ENCODE data around the gene ELF1.

Gene ELF1

DNA sequence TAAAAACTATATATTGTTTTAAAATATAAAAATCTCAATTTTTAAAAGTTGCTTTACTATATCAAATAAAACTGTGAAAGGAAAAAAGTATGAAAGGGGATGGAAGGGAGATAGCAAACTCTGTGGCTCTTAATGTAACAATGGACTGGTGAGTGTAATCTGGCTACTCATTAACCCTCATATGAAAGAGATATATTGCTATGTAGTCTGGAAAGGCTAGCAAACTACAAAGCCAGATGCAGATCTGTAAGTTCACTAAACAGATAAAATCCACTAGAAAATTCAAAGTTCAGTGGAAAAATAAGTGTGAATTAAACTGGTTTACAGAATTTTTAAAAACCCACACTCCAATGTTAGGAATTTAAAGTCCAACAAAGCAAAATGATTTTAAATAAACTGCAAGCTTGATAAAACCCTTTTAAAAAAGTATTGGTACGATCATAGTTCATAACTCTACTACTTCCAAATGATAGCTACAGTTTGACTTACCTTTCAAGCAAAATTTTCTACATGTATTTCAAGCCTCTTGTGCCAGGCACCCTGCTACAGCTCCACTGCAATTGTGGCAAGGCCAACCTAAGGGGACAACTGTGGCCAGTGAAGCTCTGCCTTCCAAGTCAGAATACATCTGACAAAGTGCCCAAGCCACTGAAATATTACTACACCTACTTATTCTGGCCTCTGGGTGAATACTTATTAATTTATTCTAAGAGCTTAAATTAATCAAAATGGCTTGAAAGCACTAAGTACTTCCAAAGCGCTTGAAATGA lies 647 bp upstream of the ELF1 start:
- Histone ChIP-seq H3K27ac (ENCODE audit: low read depth, low read length, poor library complexity, severe bottlenecking) (peak overlapping the region; percentile 95), H2AFZ (ENCODE audit: low read length) (no peak overlapping the region), H3K4me2 (ENCODE audit: low read length) (peak overlapping the region; percentile 57), H3K79me2 (ENCODE audit: insufficient read depth, low read length) (peaks cover 78% of the 10 kb centered on the region), H3K9ac (ENCODE audit: low read length) (peak overlapping the region; percentile 83), H3F3A (ENCODE audit: insufficient read depth, low read length) (no peaks in the 10 kb centered on the region), H3K9me3 (ENCODE audit: low read length) (no peaks in the 10 kb centered on the region), H3K9me2 (ENCODE audit: low read depth, low read length) (no peaks in the 10 kb centered on the region), H3K4me1 (ENCODE audit: insufficient read depth, low read length, severe bottlenecking) (peaks cover 57% of the 10 kb centered on the region), H3K4me3 (ENCODE audit: low read depth, low read length, poor library complexity, severe bottlenecking) (peak overlapping the region; percentile 75), H4K20me1 (ENCODE audit: insufficient read depth, low read length) (no peaks in the 10 kb centered on the region), H3K27me3 (ENCODE audit: insufficient read depth, low read length) (no peaks in the 10 kb centered on the region), H3K36me3 (ENCODE audit: insufficient read depth, low read length) (peaks cover 22% of the 10 kb centered on the region)
- TF ChIP-seq, protein P1, sequence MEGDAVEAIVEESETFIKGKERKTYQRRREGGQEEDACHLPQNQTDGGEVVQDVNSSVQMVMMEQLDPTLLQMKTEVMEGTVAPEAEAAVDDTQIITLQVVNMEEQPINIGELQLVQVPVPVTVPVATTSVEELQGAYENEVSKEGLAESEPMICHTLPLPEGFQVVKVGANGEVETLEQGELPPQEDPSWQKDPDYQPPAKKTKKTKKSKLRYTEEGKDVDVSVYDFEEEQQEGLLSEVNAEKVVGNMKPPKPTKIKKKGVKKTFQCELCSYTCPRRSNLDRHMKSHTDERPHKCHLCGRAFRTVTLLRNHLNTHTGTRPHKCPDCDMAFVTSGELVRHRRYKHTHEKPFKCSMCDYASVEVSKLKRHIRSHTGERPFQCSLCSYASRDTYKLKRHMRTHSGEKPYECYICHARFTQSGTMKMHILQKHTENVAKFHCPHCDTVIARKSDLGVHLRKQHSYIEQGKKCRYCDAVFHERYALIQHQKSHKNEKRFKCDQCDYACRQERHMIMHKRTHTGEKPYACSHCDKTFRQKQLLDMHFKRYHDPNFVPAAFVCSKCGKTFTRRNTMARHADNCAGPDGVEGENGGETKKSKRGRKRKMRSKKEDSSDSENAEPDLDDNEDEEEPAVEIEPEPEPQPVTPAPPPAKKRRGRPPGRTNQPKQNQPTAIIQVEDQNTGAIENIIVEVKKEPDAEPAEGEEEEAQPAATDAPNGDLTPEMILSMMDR (IDR thresholded peaks at IDR 0.05; ENCODE audit: low read length): no peak
- no peak for TF ChIP-seq EZH2 (IDR thresholded peaks at IDR 0.05; ENCODE audit: borderline replicate concordance, low read length)

DNA sequence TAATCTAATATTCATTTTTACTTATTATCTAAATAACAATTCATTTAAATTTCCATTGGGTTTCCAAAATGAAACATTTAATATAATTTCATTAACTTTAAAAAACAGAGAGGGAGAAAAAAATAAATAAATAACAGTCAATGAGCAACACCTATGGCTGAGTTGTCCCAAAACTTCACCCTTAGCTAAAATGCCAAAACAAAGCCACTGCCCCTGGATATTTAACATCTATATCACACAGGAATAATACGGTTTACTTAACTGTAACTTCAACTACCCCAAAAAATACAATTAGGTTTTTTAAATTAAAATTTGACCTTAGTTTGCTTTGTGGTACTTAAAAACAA lies 541 bp downstream of the ELF1 start:
- H3K27ac ChIP-seq (ENCODE audit: low read depth, low read length, poor library complexity, severe bottlenecking): peak overlapping the region; percentile 95
- peak overlapping the region; percentile 57 for H3K4me2 ChIP-seq (ENCODE audit: low read length)
- peak overlapping the region; percentile 83 for H3K9ac ChIP-seq (ENCODE audit: low read length)
- H2AFZ ChIP-seq (ENCODE audit: low read length): no peak overlapping the region
- H3F3A ChIP-seq (ENCODE audit: insufficient read depth, low read length): no peaks in the 10 kb centered on the region
- H3K4me1 ChIP-seq (ENCODE audit: insufficient read depth, low read length, severe bottlenecking): peaks cover 57% of the 10 kb centered on the region
- H4K20me1 ChIP-seq (ENCODE audit: insufficient read depth, low read length): no peaks in the 10 kb centered on the region
- peak overlapping the region; percentile 75 for H3K4me3 ChIP-seq (ENCODE audit: low read depth, low read length, poor library complexity, severe bottlenecking)
- peaks cover 90% of the 10 kb centered on the region for H3K79me2 ChIP-seq (ENCODE audit: insufficient read depth, low read length)
- TF ChIP-seq, protein P1 (IDR thresholded peaks at IDR 0.05; ENCODE audit: low read length): no peak
- TF ChIP-seq EZH2 (IDR thresholded peaks at IDR 0.05; ENCODE audit: borderline replicate concordance, low read length): no peak
- no peaks in the 10 kb centered on the region for H3K9me3 ChIP-seq (ENCODE audit: low read length)
- peaks cover 31% of the 10 kb centered on the region for H3K36me3 ChIP-seq (ENCODE audit: insufficient read depth, low read length)
- no peaks in the 10 kb centered on the region for H3K9me2 ChIP-seq (ENCODE audit: low read depth, low read length)
- no peaks in the 10 kb centered on the region for H3K27me3 ChIP-seq (ENCODE audit: insufficient read depth, low read length)

DNA sequence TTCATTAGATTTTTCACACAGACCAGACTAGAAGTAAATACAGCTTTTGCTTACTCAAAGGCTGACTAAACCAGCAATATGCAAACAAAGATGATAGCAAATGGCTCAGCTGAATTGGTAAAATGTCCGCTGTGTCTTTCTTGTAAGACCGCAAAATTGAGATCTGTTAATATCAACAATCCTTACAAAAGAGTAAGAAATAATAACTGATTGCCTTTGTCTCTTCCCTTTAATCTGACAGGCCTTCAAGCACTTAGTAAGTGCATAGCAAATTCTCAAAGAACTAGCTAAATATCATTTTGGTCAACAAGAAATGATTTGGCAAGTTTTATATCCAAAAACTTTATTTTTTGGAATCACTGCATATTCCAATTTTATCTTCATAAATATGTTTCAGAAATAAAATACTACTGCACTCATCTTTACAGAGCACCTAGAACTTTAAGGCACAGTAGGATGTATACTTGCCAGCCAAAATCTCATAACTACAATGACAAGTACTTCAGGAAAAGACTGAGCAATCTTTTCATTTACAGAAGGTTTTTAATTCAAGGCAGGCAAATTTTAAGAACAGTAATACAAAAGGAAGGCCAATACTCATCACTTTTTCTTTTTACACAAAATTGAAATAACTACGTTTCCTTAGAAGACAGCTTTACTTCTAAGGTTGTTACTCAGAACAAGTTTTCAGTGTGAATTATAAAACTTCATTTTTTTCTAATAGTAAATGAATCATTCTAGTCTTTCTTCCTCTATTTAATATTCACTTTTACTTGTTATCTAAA lies 1.1 kb downstream of the ELF1 start:
- no peaks in the 10 kb centered on the region for H4K20me1 ChIP-seq (ENCODE audit: insufficient read depth, low read length)
- no peaks in the 10 kb centered on the region for H3F3A ChIP-seq (ENCODE audit: insufficient read depth, low read length)
- no peaks in the 10 kb centered on the region for H3K27me3 ChIP-seq (ENCODE audit: insufficient read depth, low read length)
- H3K36me3 ChIP-seq (ENCODE audit: insufficient read depth, low read length): peaks cover 36% of the 10 kb centered on the region
- peak overlapping the region; percentile 75 for H3K4me3 ChIP-seq (ENCODE audit: low read depth, low read length, poor library complexity, severe bottlenecking)
- peak overlapping the region; percentile 95 for H3K27ac ChIP-seq (ENCODE audit: low read depth, low read length, poor library complexity, severe bottlenecking)
- TF ChIP-seq EZH2 (IDR thresholded peaks at IDR 0.05; ENCODE audit: borderline replicate concordance, low read length): no peak
- TF ChIP-seq, protein P1 (IDR thresholded peaks at IDR 0.05; ENCODE audit: low read length): no peak
- no peaks in the 10 kb centered on the region for H3K9me2 ChIP-seq (ENCODE audit: low read depth, low read length)
- peak overlapping the region; percentile 57 for H3K4me2 ChIP-seq (ENCODE audit: low read length)
- no peaks in the 10 kb centered on the region for H3K9me3 ChIP-seq (ENCODE audit: low read length)
- H3K79me2 ChIP-seq (ENCODE audit: insufficient read depth, low read length): peaks cover 92% of the 10 kb centered on the region
- H2AFZ ChIP-seq (ENCODE audit: low read length): no peak overlapping the region
- H3K4me1 ChIP-seq (ENCODE audit: insufficient read depth, low read length, severe bottlenecking): peaks cover 55% of the 10 kb centered on the region
- peak overlapping the region; percentile 83 for H3K9ac ChIP-seq (ENCODE audit: low read length)

Data from OCI-LY1 (cell line).